Coronary artery (tissue), 2 donors: ENCODE measurements around the gene PHLDA3.

Experiments used
- DNase-seq: peaks from one replicate; pipeline ENCODE4 v3.0.0-alpha.2; 2017; ENCODE audit warnings: low spot score
- H3K27ac ChIP-seq, 2 donors: fragments of 200-600 bp; sonication (generic); one replicate each; pipeline ENCODE4 v1.5.1; 2016 to 2019
- H3K4me3 ChIP-seq: fragments of 200-600 bp; sonication (generic); 2 replicates; pipeline ENCODE4 v1.5.1; 2016; ENCODE audit warnings: mild to moderate bottlenecking, moderate library complexity
- CTCF ChIP-seq: fragments of 200-600 bp; sonication (generic); IDR thresholded peaks from one replicate; pipeline ENCODE4 v1.5.1; 2019; ENCODE audit warnings: antibody characterized with exemption

Gene PHLDA3

DNA sequence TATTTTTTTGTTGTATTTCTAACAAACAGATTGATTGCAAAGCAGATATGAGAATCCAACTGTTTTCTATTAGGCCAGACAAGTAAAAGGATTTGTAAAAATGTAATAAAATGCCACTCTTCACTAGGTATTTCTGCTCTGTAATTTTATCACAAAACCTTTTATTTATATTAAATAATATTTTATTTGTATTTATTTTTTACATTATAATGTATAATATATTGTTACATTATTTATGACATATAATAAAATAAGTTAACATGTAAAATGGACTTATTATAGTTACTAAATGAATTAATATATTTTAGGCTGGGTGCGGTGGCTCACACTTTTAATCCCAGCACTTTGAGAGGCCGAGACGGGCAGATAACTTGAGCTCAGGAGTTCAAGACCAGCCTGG is 34.7 kb downstream of the PHLDA3 start:
- no peak for TF ChIP-seq CTCF
- Histone ChIP-seq H3K27ac (no peak overlapping the region), H3K4me3 (no peak overlapping the region)
- DNase-seq, result no peak

GRCh38 chr1:201433609-201434008 is 35.4 kb downstream of the PHLDA3 start:
- no peak overlapping the region for H3K27ac ChIP-seq
- TF ChIP-seq CTCF, result no peak
- DNase-seq, result no peak
- H3K4me3 ChIP-seq, result no peak overlapping the region

- no peak for DNase-seq
- no peak overlapping the region for H3K27ac ChIP-seq
- no peak for TF ChIP-seq CTCF
- no peak overlapping the region for H3K4me3 ChIP-seq
Measured at GRCh38 chr1:201430776-201431175, 38.2 kb downstream of the PHLDA3 start.

- TF ChIP-seq CTCF, result no peak
- DNase-seq, result no peak
- Histone ChIP-seq H3K27ac (no peak overlapping the region), H3K4me3 (no peak overlapping the region)
Measured at GRCh38 chr1:201429736-201430501, 39.1 kb downstream of the PHLDA3 start.

DNA sequence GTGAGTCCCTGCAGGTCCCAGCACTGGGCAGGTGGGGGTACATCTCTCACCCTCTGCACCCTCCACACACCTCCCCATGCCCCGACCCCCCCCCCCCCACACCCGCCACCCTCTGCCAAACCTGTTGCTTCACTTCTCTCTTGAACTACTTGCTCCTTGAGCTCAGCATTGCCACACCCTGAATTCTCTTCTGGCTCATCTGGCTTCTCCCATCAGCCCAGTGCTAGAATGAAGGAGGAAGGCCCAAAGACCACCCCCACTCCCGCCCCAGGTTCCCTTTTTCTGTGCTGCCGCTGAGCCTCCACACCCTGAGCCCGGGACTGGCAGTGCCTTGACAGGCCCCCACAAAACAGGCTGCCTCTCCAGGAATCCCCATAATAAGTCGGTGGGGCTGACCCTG is 41.0 kb downstream of the PHLDA3 start:
- TF ChIP-seq CTCF, result no peak
- no peak overlapping the region for H3K27ac ChIP-seq
- no peak for DNase-seq
- H3K4me3 ChIP-seq, result no peak overlapping the region

DNA sequence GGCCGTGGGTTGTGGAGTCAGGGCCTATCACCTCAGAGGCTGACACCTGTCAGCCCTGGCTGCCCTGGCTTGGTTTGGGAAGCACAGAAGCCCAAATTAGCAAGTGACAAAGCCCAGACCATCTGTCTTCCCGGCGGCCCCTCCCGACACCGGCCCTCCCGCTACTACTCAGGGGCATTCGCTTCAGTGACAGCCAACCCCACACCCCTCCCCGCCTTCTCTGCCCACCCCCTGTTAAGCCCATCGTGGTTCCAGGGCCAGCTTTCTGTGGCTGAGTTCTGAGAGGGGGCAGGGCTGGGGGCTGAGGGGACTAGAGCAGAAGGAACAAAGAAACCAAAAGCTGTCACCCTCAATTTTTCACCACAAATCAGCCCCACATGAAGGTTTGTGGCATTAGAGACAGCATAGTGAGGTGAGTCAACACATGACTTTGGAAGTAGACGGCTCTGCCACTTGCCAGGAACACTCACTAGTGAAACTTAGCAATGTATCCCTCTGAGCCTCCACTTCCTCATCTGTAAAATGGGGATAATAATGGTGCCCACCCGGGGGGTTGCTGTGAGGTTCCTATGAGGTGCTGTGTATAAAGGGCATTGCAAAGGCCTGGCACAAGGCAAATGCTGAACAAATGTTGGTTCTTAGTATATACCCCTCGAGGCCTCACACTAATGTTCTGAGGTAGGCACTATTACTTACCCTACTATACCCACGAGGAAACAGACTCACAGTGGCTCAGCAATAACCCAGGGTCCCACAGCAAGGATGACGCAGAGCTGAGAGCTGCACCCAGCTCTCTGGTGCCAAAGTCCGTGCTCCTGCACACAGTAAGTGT is 42.3 kb downstream of the PHLDA3 start:
- DNase-seq, result no peak
- Histone ChIP-seq H3K4me3 (no peak overlapping the region), H3K27ac (no peak overlapping the region)
- TF ChIP-seq CTCF, result no peak
